RWPE2 (cell line): ENCODE results near the gene IER3IP1.
"Not testable (repeated sequence)": the region's sequence is repeated elsewhere in the genome, so short reads cannot be mapped to it uniquely, and the experiment has no call there.

ENCODE experiments used
- ATAC-seq: fragments of 200-7000 bp; cut with Tn5 transposase; 3 replicates; pipeline ENCODE4 v1.9.1; 2021; ENCODE audit warnings: low read depth
- DNase-seq: peaks from one replicate; pipeline ENCODE4 v3.0.0-alpha.2; 2020; ENCODE audit warnings: low spot score
- H3K27ac ChIP-seq: fragments of 450-650 bp; 2 replicates; pipeline ENCODE4 v1.5.1; 2017; ENCODE audit warnings: mild to moderate bottlenecking; ENCODE audit not compliant: poor library complexity, severe bottlenecking
- H3K27me3 ChIP-seq: fragments of 250-450 bp; sonication (Bioruptor Pico); 2 replicates; pipeline ENCODE4 v1.5.1; 2021; ENCODE audit warnings: mild to moderate bottlenecking, moderate library complexity; ENCODE audit not compliant: insufficient read depth, poor library complexity, severe bottlenecking
- H3K36me3 ChIP-seq: fragments of 250-450 bp; sonication (Bioruptor Pico); 2 replicates; pipeline ENCODE4 v1.5.1; 2020; ENCODE audit warnings: low read depth, mild to moderate bottlenecking, moderate library complexity
- H3K4me1 ChIP-seq: fragments of 250-450 bp; sonication (Bioruptor Pico); 2 replicates; pipeline ENCODE4 v1.5.1; 2021; ENCODE audit warnings: mild to moderate bottlenecking, moderate library complexity; ENCODE audit not compliant: insufficient read depth, poor library complexity, severe bottlenecking
- H3K4me3 ChIP-seq: fragments of 250-450 bp; sonication (Bioruptor Pico); 2 replicates; pipeline ENCODE4 v1.5.1; 2021; ENCODE audit warnings: mild to moderate bottlenecking, moderate library complexity; ENCODE audit not compliant: severe bottlenecking
- H3K9me3 ChIP-seq: fragments of 250-450 bp; sonication (Bioruptor Pico); 2 replicates; pipeline ENCODE4 v1.5.1; 2021; ENCODE audit warnings: mild to moderate bottlenecking, moderate library complexity; ENCODE audit not compliant: severe bottlenecking
- TF ChIP-seq, protein P1 (sequence below): fragments of 450-650 bp; IDR thresholded peaks from one replicate; pipeline ENCODE4 v1.5.1; 2017; ENCODE audit warnings: mild to moderate bottlenecking, moderate library complexity; ENCODE audit not compliant: poor library complexity, severe bottlenecking

IER3IP1 gene

DNA sequence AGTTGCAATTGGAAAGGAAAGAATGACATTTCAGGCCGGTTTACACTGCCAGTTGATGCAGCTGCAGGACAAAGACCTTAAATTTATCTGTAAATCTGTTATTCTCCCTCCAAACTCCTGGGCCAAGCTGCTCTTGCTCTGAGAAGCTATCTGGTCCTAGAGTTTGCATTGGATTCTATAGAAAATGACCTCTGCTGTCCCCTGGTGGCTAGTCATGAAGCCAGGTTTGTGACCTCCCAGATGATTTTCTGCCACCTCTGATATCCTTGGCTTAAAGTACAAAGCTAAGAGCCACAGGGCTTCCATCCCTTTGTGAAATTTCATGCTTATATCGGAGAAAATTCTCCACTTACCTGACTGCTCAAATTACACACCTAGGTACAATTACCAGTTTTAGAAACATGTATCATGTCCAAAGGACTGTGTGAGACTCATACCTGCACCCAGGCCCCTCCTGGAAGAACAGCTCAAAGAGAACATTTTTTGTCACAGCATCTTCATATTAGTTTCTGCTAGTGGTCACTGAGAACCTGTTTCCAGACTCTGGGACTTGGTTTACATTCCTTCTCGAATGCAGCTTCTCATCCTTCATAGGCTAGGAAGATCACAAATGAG, 28.9 kb upstream of the IER3IP1 start:
- no peak overlapping the region for H3K4me3 ChIP-seq

DNA sequence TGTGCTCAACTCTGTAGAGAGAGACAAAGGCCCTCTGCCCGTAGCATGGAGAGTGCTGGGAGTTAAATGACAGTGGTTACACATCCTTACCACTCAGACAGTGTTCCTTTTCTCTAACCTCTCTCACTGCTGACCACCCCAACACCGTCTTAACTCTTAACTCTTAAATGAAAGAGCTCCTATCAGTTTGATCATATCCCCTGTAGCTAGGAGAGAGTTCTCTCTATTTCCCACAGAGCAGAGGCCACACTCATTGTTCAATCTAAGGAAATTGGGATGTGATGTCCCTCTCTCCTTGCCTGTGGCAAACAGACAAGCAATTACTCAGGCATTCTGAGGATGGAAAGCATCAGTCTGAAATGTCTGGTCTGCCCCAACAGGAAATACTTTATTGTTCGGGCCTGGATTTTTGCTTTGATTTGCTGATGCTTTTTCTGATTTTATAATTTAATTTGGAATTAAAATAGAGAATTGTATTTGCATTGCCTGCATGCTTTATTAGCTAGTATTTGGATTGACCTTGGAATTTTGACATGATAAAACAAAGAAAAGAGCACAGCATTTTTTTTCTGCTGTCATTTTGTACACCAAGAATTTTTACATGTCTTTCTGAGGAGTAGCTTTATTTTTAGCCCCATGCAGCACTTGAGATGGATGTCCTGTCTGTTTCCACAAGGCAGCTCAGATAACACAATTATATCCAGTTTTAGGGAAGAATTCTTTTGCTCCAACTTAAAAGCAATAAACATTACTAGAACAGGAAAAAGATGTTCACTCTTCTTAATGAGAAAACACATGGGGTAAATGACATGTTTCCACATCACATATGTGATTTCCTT, 27.7 kb upstream of the IER3IP1 start:
- no peak overlapping the region for H3K4me3 ChIP-seq
- DNase-seq, result no peak
- peaks cover 20% of the 10 kb centered on the region for H3K27me3 ChIP-seq
- TF ChIP-seq, protein P1, sequence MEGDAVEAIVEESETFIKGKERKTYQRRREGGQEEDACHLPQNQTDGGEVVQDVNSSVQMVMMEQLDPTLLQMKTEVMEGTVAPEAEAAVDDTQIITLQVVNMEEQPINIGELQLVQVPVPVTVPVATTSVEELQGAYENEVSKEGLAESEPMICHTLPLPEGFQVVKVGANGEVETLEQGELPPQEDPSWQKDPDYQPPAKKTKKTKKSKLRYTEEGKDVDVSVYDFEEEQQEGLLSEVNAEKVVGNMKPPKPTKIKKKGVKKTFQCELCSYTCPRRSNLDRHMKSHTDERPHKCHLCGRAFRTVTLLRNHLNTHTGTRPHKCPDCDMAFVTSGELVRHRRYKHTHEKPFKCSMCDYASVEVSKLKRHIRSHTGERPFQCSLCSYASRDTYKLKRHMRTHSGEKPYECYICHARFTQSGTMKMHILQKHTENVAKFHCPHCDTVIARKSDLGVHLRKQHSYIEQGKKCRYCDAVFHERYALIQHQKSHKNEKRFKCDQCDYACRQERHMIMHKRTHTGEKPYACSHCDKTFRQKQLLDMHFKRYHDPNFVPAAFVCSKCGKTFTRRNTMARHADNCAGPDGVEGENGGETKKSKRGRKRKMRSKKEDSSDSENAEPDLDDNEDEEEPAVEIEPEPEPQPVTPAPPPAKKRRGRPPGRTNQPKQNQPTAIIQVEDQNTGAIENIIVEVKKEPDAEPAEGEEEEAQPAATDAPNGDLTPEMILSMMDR, result no peak
- H3K36me3 ChIP-seq, result no peaks in the 10 kb centered on the region
- no peak overlapping the region for H3K27ac ChIP-seq
- no peaks in the 10 kb centered on the region for H3K4me1 ChIP-seq
- ATAC-seq, result no peak
- H3K9me3 ChIP-seq, result no peaks in the 10 kb centered on the region

More for the DNA sequence above, 28.9 kb upstream of the IER3IP1 start:
- H3K4me1 ChIP-seq, result no peaks in the 10 kb centered on the region
- H3K27ac ChIP-seq, result no peak overlapping the region
- no peaks in the 10 kb centered on the region for H3K9me3 ChIP-seq
- H3K36me3 ChIP-seq, result no peaks in the 10 kb centered on the region
- no peak for DNase-seq
- TF ChIP-seq, protein P1, result peak; percentile 87
- H3K27me3 ChIP-seq, result peaks cover 24% of the 10 kb centered on the region
- peak; percentile 64; the same call in 2 of the 3 replicates for ATAC-seq

DNA sequence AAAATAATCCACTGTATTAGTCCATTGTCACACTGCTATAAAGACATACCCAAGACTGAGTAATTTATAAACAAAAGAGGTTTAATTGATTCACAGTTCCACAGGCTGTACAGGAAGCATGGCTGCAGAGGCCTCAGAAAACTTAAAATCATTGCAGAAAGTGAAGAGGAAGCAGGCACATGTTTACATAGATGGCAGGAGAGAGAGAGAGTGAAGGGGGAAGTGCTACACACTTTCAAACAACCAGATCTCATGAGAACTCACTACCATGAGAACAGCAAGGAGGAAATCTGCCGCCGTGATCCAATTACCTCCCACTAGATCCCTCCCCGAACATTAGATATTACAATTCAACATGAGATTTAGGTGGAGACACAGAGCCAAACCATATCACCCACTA, 19.8 kb upstream of the IER3IP1 start:
- DNase-seq, H3K36me3 ChIP-seq, H3K4me1 ChIP-seq, ATAC-seq, H3K27ac ChIP-seq, H3K9me3 ChIP-seq, H3K4me3 ChIP-seq: not testable (repeated sequence)
- peaks cover 21% of the 10 kb centered on the region for H3K27me3 ChIP-seq

DNA sequence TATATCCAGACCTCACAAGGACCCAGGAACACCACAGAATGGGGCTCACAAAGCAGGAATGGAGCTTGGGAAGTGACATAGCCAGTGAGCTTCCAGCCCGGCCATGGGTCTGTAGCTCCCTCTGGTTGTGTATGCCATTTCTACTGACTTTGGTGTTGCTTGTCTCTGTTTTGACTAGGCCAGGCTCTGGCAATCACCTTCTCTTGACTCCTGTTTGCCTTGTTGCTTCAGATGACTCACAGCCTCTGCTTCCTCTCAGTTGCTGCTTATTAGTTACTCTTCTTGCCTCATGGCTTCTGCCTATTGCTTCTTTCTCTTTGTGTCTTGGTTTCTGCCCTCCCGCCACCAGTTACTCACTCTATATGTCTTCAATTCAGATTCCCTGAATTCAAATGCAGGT, 15.8 kb upstream of the IER3IP1 start:
- H3K27me3 ChIP-seq, result peaks cover 6% of the 10 kb centered on the region
- no peaks in the 10 kb centered on the region for H3K9me3 ChIP-seq
- no peaks in the 10 kb centered on the region for H3K36me3 ChIP-seq
- H3K27ac ChIP-seq, result no peak overlapping the region
- H3K4me3 ChIP-seq, result no peak overlapping the region
- ATAC-seq, result peak; percentile 53; the same call in 1 of the 3 replicates
- H3K4me1 ChIP-seq, result no peaks in the 10 kb centered on the region
- TF ChIP-seq, protein P1, result no peak
- no peak for DNase-seq

DNA sequence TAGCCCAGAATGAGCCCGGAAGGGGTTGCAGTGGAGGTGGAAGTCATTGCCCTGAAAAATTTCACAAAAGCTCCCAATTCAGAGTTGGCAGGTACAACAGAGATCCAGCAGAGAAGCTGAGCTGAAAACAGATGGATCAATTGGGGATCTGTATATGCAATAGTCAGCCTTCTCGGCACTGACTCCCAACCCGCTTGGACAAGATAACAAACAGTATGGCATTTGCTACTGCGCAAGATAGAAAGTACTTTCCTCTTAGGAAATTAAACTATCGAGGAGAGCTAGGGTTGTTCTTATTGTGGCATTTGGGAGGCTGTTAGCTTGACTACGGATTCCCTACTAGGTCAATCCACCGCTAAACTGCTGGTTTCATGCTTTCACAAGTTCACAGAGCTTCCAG, 11.6 kb upstream of the IER3IP1 start:
- H3K9me3 ChIP-seq, result no peaks in the 10 kb centered on the region
- H3K36me3 ChIP-seq, result no peaks in the 10 kb centered on the region
- no peak overlapping the region for H3K27ac ChIP-seq
- H3K4me1 ChIP-seq, result no peaks in the 10 kb centered on the region
- TF ChIP-seq, protein P1, result no peak
- H3K4me3 ChIP-seq, result no peak overlapping the region
- no peak for DNase-seq
- H3K27me3 ChIP-seq, result peaks cover 6% of the 10 kb centered on the region
- no peak for ATAC-seq
